ENCODE data around the gene ATAD3A.
"Not testable (repeated sequence)": the region's sequence is repeated elsewhere in the genome, so short reads cannot be mapped to it uniquely, and the experiment has no call there.

ATAD3A gene

GRCh38 chr1:1511533-1512285 lies at the start of gene ATAD3A:
Gene ATAD3A (plus strand): TSS chr1:1512162. CDS start chr1:1512269, 107 bp downstream.
- DNase-seq: peak; percentile 97

DNA sequence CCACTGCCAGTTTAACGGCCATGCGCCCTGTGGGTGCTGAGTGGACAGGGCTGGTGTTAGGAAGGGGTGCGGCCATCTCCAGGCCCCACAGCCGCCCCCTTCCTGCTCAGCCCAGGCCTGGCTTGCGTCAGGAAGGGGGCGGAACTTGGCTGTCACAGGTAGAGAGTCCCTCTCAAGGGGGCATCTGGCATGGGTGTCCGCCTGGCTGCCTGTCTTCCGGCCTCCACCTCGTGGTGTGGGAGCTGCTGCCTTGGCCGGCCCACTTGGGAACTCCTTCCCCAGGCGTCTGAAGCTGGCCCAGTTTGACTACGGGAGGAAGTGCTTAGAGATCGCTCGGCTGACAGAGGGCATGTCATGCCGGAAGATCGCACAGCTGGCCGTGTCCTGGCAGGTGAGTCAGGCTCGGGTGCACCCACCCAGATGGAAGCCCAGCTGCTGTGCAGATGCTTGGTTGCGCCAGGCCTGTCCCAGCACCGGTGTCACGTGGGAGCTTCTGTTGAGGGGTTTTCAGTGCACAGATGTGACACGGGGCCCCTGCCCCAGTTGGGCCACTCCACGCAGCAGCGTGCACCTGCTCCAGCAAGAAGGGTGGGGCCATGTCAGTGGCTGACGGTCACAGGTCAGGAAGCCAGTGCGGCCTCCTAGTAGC lies 49.5 kb upstream of the ATAD3A start:
- DNase-seq: no peak

- no peak for DNase-seq
Measured at GRCh38 chr1:1463312-1463711, 48.6 kb upstream of the ATAD3A start.

- not testable (repeated sequence) for DNase-seq
Measured at GRCh38 chr1:1468196-1468985, 43.6 kb upstream of the ATAD3A start.

DNA sequence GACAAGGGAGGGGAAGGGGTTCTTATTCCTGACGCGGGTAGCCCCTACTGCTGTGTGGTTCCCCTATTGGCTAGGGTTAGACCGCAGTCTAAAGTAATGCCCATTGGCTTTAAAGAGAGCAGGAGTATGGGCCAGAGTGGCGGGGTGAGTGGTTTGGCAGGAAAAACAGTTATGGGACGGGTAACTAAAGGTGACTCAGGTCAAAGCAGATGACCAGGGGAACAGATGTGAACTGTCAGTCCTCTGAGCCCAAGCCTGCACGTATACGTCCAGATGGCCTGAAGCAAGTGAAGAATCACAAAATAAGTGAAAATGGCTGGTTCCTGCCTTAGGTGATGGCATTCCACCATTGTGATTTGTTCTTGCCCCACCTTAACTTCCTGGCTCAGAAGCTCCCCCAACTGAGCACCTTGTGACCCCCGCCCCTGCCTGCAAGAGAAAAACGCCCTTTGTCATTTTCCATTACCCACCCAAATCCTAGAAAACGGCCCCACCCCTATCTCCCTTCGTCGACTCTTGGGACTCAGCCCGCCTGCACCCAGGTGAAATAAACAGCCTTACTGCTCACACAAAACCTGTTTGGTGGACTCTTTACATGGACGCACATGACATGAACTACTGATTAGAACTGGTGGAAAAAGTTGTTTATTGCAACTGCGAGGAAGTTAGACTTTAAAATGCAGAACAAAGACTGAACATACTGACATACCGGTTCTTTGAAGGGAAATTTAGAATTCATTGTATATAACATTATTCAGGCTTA lies 41.2 kb upstream of the ATAD3A start:
- DNase-seq: peak; percentile 13

GRCh38 chr1:1471389-1472052 lies 40.4 kb upstream of the ATAD3A start, which contains the start of gene ATAD3B:
Gene ATAD3B (plus strand): TSS chr1:1471765. CDS start chr1:1471885, 120 bp downstream.
- DNase-seq: peak; percentile 94

- peak; percentile 23 for DNase-seq
Measured at GRCh38 chr1:1472053-1472876, 39.7 kb upstream of the ATAD3A start.

DNA sequence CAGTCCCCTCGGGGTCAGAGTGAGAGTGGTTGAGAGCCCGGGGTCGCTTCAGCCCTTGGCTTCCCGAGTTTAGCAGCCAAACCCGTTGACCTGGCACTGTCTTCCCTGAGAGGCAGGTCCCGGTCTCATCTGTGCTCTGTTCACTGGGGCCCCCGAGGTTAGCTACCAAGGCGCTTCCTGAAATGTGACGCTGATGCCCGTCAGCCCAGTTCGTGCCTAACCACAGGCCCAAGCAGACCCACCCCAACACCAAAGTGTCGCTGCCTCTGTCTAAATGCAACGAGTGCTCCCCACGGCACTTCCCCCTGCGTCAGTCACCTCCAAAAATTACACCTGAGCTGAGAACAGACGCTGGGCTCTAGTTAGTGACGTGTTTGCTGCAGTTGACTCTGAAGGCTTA lies 36.0 kb upstream of the ATAD3A start:
- not testable (repeated sequence) for DNase-seq

DNA sequence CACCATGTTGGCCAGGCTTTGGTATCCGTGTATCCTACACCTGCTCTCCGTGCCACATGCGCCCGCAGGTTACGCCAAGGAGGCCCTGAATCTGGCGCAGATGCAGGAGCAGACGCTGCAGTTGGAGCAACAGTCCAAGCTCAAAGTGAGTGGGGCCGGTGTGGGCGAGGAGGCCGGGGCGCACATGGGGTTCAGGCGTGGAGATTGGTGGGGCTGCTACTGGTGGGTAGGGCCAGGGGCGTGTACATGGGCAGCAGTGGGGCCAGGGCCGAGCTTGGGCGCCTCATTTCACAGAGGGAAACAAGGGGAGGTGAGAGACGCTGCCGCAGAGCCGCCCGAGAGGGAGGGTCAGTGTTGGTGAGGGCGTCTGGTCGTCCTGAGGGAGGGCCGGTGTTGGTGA lies 34.8 kb upstream of the ATAD3A start:
- no peak for DNase-seq

GRCh38 chr1:1479547-1480487 lies 32.1 kb upstream of the ATAD3A start:
- DNase-seq: no peak

DNA sequence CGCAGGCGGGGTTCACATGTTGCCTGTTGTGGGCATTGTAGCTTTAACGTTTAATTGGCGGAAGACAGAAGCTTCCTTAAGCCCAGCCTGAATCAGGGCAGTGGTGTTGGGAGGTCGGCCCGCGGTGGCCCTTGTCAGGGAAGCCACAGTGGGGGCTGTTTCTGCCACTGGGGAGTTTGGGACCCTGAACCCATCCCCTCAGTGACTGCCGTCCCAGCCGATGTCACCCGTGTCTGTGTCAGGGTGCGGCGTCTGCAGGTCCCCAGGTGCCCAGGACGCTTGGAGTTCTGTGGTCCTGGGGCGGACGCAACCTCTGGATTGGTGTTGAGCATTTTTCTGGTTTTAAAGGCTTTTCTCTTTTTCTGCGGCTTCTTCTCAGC lies 31.5 kb upstream of the ATAD3A start:
- DNase-seq: not testable (repeated sequence)

GRCh38 chr1:1481811-1482210 lies 30.2 kb upstream of the ATAD3A start:
- DNase-seq: not testable (repeated sequence)

GRCh38 chr1:1482856-1483255 lies 29.1 kb upstream of the ATAD3A start:
- no peak for DNase-seq

GRCh38 chr1:1483714-1484113 lies 28.2 kb upstream of the ATAD3A start:
- DNase-seq: no peak

GRCh38 chr1:1484976-1485750 lies 26.8 kb upstream of the ATAD3A start:
- not testable (repeated sequence) for DNase-seq

- not testable (repeated sequence) for DNase-seq
Measured at GRCh38 chr1:1485755-1486317, 26.1 kb upstream of the ATAD3A start.

- no peak for DNase-seq
Measured at GRCh38 chr1:1487701-1488100, 24.3 kb upstream of the ATAD3A start.

DNA sequence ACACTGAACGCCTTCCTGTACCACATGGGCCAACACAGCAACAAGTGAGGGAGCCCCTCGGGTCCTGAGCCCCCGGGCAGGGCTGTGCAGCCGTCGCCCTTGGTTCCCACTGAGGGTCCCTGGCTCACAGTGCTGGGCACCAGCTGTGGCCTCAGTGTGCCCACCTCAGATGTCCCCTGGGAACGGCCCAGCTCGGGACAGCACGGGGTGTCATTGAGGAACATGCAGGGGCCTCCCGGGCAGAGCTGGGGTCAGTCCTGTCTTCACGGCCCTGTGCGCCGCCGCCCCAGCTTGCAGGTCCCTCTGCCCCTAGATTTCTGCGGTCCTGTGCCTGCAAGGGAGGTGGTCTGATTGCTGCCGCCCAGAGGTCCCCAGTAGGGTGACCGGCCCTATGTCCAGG lies 22.7 kb upstream of the ATAD3A start:
- DNase-seq: no peak

- DNase-seq: no peak
Measured at GRCh38 chr1:1489861-1490260, 22.1 kb upstream of the ATAD3A start.

Data from activated naive CD4-positive, alpha-beta T cell treated with Interleukin-2 at 50 U/mL for 16 hours (primary cell).